ENCODE measurements around the gene MYH13. TPM values are rescaled to one million over a fixed set of nuclear protein-coding genes. Genes with fewer than 3 reads are reported as not detected.

The MYH13 gene
- total RNA-seq, 1 experiment from 2014 or later = not detected

DNA sequence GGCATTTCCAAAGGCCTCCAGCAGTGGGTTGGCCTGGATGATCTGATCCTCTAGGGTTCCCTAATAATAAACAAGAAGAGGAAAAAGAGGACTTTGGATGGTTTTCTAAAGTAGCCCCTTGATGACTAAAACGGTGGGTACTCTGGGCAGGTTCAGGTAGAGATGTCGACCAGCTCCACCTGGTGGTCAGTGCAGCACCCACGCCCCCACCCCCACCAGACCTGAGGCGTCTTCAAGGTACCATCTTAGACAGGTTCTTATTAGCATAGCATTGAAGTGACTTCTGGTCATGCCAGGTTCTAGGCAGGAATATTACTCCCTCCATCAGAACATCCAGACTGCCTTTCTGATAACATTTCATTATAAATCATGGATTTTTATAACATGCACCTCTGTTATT is 15.0 kb downstream of the MYH13 start:
- no peak for DNase-seq (ENCODE audit: low spot score)
- H3K27me3 ChIP-seq (replicated peaks; ENCODE audit: insufficient read depth, low read depth, low read length, poor library complexity) = no peaks in the 10 kb centered on the region
- no peaks in the 10 kb centered on the region for H3K36me3 ChIP-seq (ENCODE audit: insufficient read depth, low read length, poor library complexity, severe bottlenecking)
- ChIA-PET POLR2A (ENCODE audit: low non-redundant PET) (interaction anchor here (0.6 kb wide), 1 partner anchor 73 kb away, joined by 3 read pairs; no protein-coding TSS in a partner anchor), CTCF (no interaction called here)
- TF ChIP-seq, protein P1, sequence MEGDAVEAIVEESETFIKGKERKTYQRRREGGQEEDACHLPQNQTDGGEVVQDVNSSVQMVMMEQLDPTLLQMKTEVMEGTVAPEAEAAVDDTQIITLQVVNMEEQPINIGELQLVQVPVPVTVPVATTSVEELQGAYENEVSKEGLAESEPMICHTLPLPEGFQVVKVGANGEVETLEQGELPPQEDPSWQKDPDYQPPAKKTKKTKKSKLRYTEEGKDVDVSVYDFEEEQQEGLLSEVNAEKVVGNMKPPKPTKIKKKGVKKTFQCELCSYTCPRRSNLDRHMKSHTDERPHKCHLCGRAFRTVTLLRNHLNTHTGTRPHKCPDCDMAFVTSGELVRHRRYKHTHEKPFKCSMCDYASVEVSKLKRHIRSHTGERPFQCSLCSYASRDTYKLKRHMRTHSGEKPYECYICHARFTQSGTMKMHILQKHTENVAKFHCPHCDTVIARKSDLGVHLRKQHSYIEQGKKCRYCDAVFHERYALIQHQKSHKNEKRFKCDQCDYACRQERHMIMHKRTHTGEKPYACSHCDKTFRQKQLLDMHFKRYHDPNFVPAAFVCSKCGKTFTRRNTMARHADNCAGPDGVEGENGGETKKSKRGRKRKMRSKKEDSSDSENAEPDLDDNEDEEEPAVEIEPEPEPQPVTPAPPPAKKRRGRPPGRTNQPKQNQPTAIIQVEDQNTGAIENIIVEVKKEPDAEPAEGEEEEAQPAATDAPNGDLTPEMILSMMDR (conservative IDR thresholded peaks at IDR 0.05; ENCODE audit: low read depth, low read length) = peak; percentile 59
- no peak for TF ChIP-seq EZH2 (IDR thresholded peaks at IDR 0.05; ENCODE audit: borderline replicate concordance, low read depth, low read length, poor library complexity, severe bottlenecking)
- no peaks in the 10 kb centered on the region for H3K9me3 ChIP-seq (ENCODE audit: low read depth, low read length, poor library complexity, severe bottlenecking)
- H3K27ac ChIP-seq (ENCODE audit: low read depth, low read length, poor library complexity, severe bottlenecking) = no peak overlapping the region
- intact Hi-C loops (cut with micrococcal nuclease; ENCODE audit: unreplicated experiment) = no loop called here
- no peaks in the 10 kb centered on the region for H3K4me1 ChIP-seq (ENCODE audit: insufficient read depth, low read length, poor library complexity, severe bottlenecking)
- BruUV-seq (replicated peaks) = no TSS peak
- no peak overlapping the region for H3K4me3 ChIP-seq (ENCODE audit: low read depth, low read length, poor library complexity, severe bottlenecking)

DNA sequence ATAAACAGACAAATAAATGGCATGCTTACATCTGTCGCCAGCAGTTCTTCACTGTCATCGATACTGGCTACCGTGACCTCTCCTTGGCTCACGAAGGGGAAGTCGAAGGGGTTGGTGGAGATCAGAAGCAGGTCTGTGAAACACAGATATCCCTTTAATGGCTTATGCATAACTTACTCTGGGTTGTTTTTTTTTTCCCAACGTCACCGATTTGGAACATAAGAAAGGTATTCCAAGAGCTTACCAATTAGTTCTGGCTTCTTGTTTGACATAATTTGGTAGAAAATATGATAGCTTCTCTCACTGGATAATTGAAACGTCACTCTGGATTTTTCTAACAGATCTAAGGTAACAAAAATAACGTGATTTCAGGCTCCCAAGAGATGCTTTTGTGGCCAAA is 18.2 kb downstream of the MYH13 start:
- Histone ChIP-seq H3K27me3 (replicated peaks; ENCODE audit: insufficient read depth, low read depth, low read length, poor library complexity) (no peaks in the 10 kb centered on the region), H3K9me3 (ENCODE audit: low read depth, low read length, poor library complexity, severe bottlenecking) (no peaks in the 10 kb centered on the region), H3K4me1 (ENCODE audit: insufficient read depth, low read length, poor library complexity, severe bottlenecking) (no peaks in the 10 kb centered on the region), H3K27ac (ENCODE audit: low read depth, low read length, poor library complexity, severe bottlenecking) (no peak overlapping the region), H3K4me3 (ENCODE audit: low read depth, low read length, poor library complexity, severe bottlenecking) (no peak overlapping the region), H3K36me3 (ENCODE audit: insufficient read depth, low read length, poor library complexity, severe bottlenecking) (no peaks in the 10 kb centered on the region)
- ChIA-PET POLR2A (ENCODE audit: low non-redundant PET) (no interaction called here), CTCF (no interaction called here)
- no TSS peak for BruUV-seq (replicated peaks)
- intact Hi-C loops (cut with micrococcal nuclease; ENCODE audit: unreplicated experiment) = no loop called here
- no peak for DNase-seq (ENCODE audit: low spot score)
- no peak for TF ChIP-seq EZH2 (IDR thresholded peaks at IDR 0.05; ENCODE audit: borderline replicate concordance, low read depth, low read length, poor library complexity, severe bottlenecking)
- TF ChIP-seq, protein P1 (conservative IDR thresholded peaks at IDR 0.05; ENCODE audit: low read depth, low read length) = no peak

- POLR2A ChIA-PET (ENCODE audit: low non-redundant PET) = no interaction called here
- CTCF ChIA-PET = no interaction called here
- no peaks in the 10 kb centered on the region for H3K27me3 ChIP-seq (replicated peaks; ENCODE audit: insufficient read depth, low read depth, low read length, poor library complexity)
- no peaks in the 10 kb centered on the region for H3K36me3 ChIP-seq (ENCODE audit: insufficient read depth, low read length, poor library complexity, severe bottlenecking)
- no peak for DNase-seq (ENCODE audit: low spot score)
- no peak for TF ChIP-seq EZH2 (IDR thresholded peaks at IDR 0.05; ENCODE audit: borderline replicate concordance, low read depth, low read length, poor library complexity, severe bottlenecking)
- TF ChIP-seq, protein P1 (conservative IDR thresholded peaks at IDR 0.05; ENCODE audit: low read depth, low read length) = no peak
- no TSS peak for BruUV-seq (replicated peaks)
- H3K4me1 ChIP-seq (ENCODE audit: insufficient read depth, low read length, poor library complexity, severe bottlenecking) = no peaks in the 10 kb centered on the region
- H3K9me3 ChIP-seq (ENCODE audit: low read depth, low read length, poor library complexity, severe bottlenecking) = no peaks in the 10 kb centered on the region
- no peak overlapping the region for H3K27ac ChIP-seq (ENCODE audit: low read depth, low read length, poor library complexity, severe bottlenecking)
- intact Hi-C loops (cut with micrococcal nuclease; ENCODE audit: unreplicated experiment) = no loop called here
- H3K4me3 ChIP-seq (ENCODE audit: low read depth, low read length, poor library complexity, severe bottlenecking) = no peak overlapping the region
Observed at GRCh38 chr17:10352893-10353292, 19.9 kb downstream of the MYH13 start.

Measured in A673 (cell line).